22Rv1 (cell line): ENCODE results near the gene C19orf25.

Experiments
- H3K27ac ChIP-seq: fragments of 450-650 bp; 2 replicates; pipeline ENCODE4 v1.5.1; 2017
- CTCF ChIP-seq: fragments of 450-650 bp; IDR thresholded peaks from 2 replicates; pipeline ENCODE4 v1.5.1; 2017; ENCODE audit warnings: mild to moderate bottlenecking
- ZFX ChIP-seq: fragments of 450-650 bp; IDR thresholded peaks from 2 replicates; pipeline ENCODE4 v1.6.1; 2017; ENCODE audit warnings: antibody characterized with exemption, borderline replicate concordance

The C19orf25 gene

GRCh38 chr19:1432507-1432887 is 46.5 kb downstream of the C19orf25 start:
- TF ChIP-seq ZFX (no peak), CTCF (no peak)
- no peak overlapping the region for H3K27ac ChIP-seq

- TF ChIP-seq CTCF (no peak), ZFX (no peak)
- no peak overlapping the region for H3K27ac ChIP-seq
These were observed 47.1 kb downstream of the C19orf25 start for GRCh38 chr19:1431759-1432506.

GRCh38 chr19:1430246-1430645 is 48.8 kb downstream of the C19orf25 start:
- no peak for TF ChIP-seq CTCF
- H3K27ac ChIP-seq: no peak overlapping the region

- H3K27ac ChIP-seq: no peak overlapping the region
- TF ChIP-seq CTCF: no peak
- TF ChIP-seq ZFX: no peak
These were observed 49.3 kb downstream of the C19orf25 start for GRCh38 chr19:1429750-1430149.

- no peak for TF ChIP-seq ZFX
- no peak for TF ChIP-seq CTCF
- no peak overlapping the region for H3K27ac ChIP-seq
These were observed 50.1 kb downstream of the C19orf25 start for GRCh38 chr19:1428738-1429391.

GRCh38 chr19:1427221-1427920 is 51.6 kb downstream of the C19orf25 start:
- no peak overlapping the region for H3K27ac ChIP-seq
- TF ChIP-seq CTCF (no peak), ZFX (no peak)

- 0 out of 2 replicates have a peak overlapping the region, but pooled peaks have one; percentile 12 for H3K27ac ChIP-seq
- TF ChIP-seq ZFX (no peak), CTCF (no peak)
These were observed 52.3 kb downstream of the C19orf25 start for GRCh38 chr19:1426736-1427135.
